Testis (tissue), 2 donors: Measurements from ENCODE around the gene EXOSC1.

Source experiments
- CTCF ChIP-seq, 3 experiments: fragments of 450-650 bp in 2 of 3; fragments of 200-600 bp in 1 of 3; sonication (generic) in 1 of 3; IDR thresholded peaks; one replicate each; pipeline ENCODE4 v1.5.1; 2016 to 2019; ENCODE audit warnings: antibody characterized with exemption in 3 of 3, mild to moderate bottlenecking in 2 of 3, moderate library complexity in 1 of 3
- POLR2A ChIP-seq: fragments of 450-650 bp; IDR thresholded peaks from one replicate; pipeline ENCODE4 v1.6.1; 2017; ENCODE audit warnings: antibody characterized with exemption, mild to moderate bottlenecking, moderate library complexity

- TF ChIP-seq CTCF (IDR thresholded peaks at IDR 0.05), result peak; percentile 74 to 82 (median 80)
- no peak for TF ChIP-seq POLR2A
These were observed 38.4 kb downstream of the EXOSC1 start for GRCh38 chr10:97407211-97407951.
